KOPT-K1 (cell line): ENCODE measurements around the gene PAIP2.
"Not testable (repeated sequence)": the region's sequence is repeated elsewhere in the genome, so short reads cannot be mapped to it uniquely, and the experiment has no call there.

Experiments
- H3K27ac ChIP-seq: fragments of 200-600 bp; sonication (generic); 2 replicates; pipeline ENCODE4 v1.5.1; 2016; ENCODE audit warnings: antibody characterized with exemption, mild to moderate bottlenecking, low read depth, low read length; ENCODE audit not compliant: poor library complexity, severe bottlenecking
- H3K36me3 ChIP-seq: fragments of 200-600 bp; sonication (generic); 2 replicates; pipeline ENCODE4 v1.5.1; 2017; ENCODE audit warnings: antibody characterized with exemption, mild to moderate bottlenecking, low read length, moderate library complexity; ENCODE audit not compliant: insufficient read depth
- H3K9me3 ChIP-seq: fragments of 200-600 bp; sonication (generic); 2 replicates; pipeline ENCODE4 v1.5.1; 2017; ENCODE audit warnings: antibody characterized with exemption, low read length, mild to moderate bottlenecking; ENCODE audit not compliant: insufficient read depth, poor library complexity, severe bottlenecking

The PAIP2 gene

DNA sequence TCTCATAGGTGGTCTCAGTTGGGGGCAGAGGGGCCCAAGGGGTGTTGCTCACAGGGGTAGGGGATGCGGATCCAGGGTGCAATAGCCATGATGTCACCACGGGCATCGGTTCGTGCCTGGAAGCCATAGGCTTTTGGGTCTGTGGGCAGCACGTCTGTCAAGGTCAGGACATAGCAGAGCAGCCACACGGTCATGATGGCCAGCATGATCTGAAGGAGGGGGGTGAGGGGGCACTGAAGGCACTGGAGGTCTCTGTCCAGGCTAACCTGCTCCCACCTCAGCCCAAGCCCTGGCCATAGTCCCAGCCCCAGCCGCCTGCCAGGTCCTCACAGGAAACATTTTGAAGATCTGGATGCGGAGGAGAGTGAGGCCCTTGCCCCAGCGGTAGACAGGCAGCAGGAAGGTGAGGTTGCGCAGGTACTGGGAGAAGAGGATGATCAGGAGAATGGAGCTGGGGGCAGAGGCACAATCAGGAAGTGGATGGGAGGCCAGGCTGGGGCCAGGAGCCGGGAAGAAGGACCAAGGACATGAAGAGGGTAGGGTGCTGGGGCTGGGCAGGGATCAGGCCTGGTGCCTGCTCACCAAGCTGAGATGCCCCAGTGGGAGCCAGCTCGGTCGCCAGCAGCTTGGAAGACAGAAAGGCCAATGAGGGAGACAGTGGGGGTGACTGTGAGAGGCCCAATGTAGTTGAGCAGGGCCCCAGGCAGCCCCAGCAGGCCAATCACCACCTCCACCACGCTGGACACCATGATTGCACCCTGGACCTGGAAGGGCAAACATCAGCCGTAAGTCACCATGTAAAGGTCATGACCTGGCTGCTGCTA lies 38.2 kb downstream of the PAIP2 start:
- H3K9me3 ChIP-seq, result no peaks in the 10 kb centered on the region
- no peak overlapping the region for H3K27ac ChIP-seq
- H3K36me3 ChIP-seq, result peaks cover 18% of the 10 kb centered on the region; the same call in 1 of the 2 replicates

DNA sequence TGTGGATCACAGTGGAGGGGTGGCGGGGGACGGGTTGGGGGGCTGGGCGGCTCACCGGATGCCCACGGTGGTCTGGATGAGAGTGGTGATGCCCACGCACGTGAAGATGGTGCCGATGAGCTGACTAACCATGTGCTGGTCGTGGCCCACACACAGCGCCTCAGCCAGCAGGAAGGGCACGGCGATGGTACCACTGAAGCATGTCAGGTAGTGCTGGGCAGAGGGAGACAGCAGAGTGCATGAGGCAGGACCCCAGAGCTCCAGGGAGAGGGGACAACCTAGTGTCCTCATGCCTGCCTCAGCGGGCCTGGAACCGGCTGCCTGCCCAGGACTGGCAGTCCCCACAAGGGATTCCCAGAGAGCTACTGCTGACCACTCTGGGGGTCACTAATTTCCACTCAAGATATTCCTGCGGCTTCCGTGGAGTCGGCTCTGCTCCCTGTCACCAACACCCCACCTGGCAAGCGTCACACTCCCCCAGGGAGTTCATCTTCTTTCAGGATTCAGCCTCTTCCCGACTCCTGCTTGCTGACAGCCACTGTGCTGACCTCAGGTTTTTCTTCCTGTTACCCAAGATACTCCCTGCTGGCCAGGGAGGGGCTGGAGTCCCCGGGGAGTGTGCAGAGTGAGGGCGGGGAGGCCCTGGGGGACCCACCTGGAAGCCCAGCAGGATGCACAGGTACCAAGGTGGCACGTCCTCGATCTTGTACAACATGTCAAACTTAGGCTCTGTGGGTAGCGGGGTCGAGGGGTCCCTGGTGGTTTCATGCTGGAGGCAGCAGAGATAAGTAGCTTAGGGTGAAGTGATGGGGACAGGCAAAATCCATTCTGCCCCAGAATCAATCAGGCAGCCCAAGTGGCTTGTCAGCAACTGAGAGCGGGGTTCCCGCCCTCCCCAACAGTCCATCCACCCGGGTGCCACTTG lies 40.4 kb downstream of the PAIP2 start:
- Histone ChIP-seq H3K36me3 (peaks cover 23% of the 10 kb centered on the region), H3K9me3 (no peaks in the 10 kb centered on the region), H3K27ac (peak overlapping the region; percentile 13)

DNA sequence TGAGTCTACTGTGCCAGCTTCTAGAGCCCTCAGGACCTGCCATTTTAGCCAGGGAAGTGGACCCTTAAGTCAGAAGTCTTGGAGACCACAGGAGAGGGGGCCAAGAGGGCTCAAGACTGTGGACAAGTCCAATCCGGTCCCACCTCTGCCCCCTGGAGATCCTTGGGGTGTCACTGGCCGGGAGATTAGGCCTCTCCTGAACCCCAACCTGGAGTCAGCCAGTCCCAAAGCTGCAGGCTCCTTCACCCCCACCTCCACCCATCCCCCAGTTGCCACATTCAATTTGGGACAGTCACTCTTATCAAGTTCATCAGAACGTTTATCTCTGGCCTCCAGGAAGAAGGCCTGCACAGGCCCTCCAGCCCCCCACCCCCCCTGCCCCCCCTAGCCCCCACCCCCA lies 41.2 kb downstream of the PAIP2 start:
- H3K27ac ChIP-seq, result peak overlapping the region; percentile 13
- peaks cover 24% of the 10 kb centered on the region for H3K36me3 ChIP-seq
- H3K9me3 ChIP-seq, result no peaks in the 10 kb centered on the region

DNA sequence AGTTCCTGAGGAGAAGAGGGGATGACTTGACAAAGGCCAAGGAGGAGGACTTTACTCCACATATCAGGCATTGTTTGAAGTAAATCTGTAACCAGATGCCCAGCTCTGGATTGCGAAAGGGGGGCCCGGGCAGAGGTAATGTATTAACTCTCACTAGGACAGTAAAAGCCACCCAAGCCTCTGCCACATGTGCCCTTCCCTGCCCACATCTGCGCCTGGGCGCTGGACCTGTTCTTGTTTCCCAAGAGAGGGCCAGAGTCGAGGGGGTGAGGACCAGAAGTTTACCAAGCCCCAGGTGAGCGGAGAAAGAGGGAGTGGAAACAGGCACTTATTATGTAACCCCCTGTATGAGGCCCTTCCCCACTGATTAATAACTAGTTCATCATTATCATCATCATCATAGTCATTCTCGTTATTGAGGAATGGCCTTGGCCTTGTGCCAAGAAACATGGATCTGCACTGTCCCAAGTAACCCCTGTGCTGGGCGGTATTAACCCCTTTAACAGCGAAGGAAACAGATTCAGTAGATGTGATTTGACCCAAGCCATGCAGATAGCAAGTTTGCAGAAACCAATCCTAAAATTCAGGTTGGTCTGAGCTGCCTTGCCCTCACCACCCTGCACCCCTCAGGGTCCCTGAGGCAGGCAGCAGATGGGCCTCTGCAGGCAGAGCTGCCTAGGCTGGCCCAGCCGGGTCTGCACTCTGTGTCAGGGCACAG lies 41.8 kb downstream of the PAIP2 start, which contains the start of gene SLC23A1:
Gene SLC23A1, minus strand, starts transcription at position 23 of the 718 bp plus-strand sequence. CDS start 44 bp downstream, outside the sequence.
- Histone ChIP-seq H3K27ac (peak within 1 kb of the TSS; percentile 100), H3K9me3 (no peaks in the 10 kb centered on the region), H3K36me3 (peaks cover 26% of the 10 kb centered on the region)

DNA sequence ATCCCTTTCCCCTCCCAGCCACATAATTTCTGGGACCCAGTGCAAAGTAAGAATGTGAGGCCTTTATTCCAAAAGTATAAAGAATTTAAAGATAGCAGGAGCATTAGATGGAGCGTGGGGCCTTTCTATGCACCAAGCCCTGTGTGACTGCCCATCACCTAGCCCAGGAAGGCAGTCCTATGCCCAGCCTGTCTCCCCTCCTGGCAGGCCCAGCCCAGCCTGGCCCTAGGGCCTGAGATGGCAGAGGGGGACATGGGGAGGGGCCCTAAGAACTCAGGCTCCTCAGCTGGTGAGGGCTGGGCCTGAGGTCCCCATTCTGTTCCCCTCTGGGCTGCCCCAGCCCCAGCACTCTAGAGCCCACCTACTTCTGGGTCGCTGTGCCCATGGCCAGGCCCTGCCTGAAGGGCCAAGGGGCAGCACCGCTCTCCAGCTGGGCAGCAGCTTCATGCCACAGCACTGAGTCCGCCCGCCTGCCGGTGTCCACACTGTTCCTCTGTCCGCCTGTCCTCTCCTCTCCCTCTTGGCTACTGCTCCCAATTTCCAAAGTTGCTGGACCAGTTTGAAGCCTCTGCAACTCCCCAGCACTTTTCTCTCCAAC lies 42.4 kb downstream of the PAIP2 start:
- Histone ChIP-seq H3K27ac (peak overlapping the region; percentile 100), H3K9me3 (no peaks in the 10 kb centered on the region), H3K36me3 (peaks cover 27% of the 10 kb centered on the region)

DNA sequence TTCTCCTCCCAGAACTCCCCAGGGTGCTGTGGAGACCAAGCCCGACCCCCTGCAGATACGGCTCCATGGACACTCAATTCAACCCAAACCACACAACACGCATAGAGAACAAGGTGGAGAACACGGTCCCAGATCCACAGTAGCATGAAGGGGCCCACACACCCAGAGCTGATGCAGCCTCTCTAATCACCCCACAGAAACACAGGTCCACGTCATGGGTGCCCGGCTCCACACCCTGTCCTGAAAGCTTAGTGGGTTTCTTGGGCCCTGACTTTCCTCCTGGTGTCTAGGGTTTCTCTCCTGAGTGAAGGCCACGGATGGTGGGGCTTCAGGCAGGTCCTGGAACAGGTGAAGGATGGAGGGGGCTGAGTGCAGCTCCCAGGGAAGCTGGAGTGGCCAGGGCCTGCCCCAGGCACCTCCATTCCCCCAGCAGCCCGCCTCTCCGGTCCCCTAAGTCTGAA lies 43.0 kb downstream of the PAIP2 start:
- Histone ChIP-seq H3K36me3 (peaks cover 31% of the 10 kb centered on the region), H3K27ac (peak overlapping the region; percentile 100), H3K9me3 (no peaks in the 10 kb centered on the region)

DNA sequence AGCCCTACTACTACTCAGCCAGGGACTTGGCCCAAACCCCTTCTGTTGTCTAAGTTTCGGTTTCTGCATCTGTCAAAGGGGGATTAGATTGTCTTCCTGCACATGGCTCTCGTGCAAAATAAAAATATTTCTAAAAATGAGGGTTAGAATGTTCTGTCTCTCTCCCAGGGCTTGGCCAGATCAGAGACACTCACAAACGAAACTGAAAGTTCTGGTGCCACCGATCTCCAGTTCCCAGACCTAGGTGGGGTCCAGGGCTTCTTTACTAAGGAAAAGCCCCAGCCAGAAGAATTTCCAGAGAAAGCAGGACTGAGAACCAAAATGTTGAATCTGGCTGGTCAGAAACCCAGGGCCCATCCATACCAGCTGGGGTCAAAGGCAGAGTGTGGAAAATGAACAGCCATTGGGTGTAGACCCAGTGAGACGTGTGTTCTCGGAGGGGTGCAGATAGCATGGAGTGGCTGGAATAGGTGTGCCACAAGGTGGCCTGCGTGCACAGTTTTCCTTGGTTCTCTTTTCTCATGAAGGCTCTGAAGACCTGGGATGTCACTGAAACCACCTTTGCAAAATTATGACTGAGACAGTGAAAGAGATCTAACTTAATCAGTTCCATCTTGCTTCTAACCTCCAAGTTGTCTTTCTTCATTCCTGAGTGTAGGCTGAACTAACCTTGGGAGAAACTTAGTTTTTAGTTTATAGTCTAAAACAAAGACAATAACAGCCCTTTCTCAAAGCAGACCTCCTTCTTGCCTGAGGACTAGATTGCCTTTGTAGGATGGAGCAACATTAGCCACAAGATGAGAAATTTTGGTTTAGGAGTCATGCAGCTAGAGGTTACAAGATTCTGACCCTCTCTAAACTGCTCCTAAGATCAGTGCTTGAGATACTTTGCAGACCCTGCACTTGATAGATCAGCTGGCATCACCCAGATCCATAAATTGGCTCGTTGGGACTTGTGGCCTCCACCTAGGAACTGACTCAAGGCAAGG lies 43.7 kb downstream of the PAIP2 start:
- Histone ChIP-seq H3K36me3 (peaks cover 31% of the 10 kb centered on the region), H3K27ac (peak overlapping the region; percentile 100), H3K9me3 (no peaks in the 10 kb centered on the region)

DNA sequence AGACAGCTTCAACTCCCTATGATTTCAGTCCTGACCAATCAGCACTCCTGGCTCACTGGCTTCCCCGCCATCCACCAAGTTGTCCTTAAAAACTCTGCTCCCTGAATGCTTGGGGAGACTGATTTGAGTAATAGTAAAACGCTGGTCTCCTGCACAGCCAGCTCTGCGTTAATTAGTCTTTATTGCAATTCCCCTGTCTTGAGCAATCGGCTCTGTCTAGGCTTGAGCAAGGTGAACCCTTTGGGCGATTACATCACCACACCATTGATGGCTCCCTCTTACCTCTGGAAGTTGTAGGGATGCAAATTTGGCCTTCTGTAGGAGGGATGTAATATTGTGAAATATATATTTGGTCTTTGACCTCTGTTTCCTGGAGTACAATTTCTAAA lies 44.4 kb downstream of the PAIP2 start:
- H3K27ac ChIP-seq, result peak overlapping the region; percentile 100
- H3K36me3 ChIP-seq, result peaks cover 31% of the 10 kb centered on the region
- H3K9me3 ChIP-seq, result no peaks in the 10 kb centered on the region

DNA sequence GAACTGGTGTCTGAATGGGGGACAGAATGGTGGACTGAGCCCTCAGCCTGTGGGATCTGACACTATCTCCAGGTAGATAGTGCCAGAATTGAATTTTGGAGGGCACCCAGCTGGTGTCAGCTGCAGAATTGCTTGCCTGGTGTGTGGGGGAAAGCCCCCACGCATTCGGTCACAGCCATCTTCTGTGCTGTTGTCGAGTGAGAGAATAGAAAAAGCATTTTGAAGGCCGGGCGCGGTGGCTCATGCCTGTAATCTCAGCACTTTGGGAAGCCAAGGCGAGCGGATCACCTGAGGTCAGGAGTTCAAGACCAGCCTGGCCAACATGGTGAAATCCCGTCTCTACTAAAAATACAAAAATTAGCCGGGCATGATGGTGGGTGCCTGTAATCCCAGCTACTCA lies 45.3 kb downstream of the PAIP2 start:
- Histone ChIP-seq H3K27ac (peak overlapping the region; percentile 100), H3K36me3 (peaks cover 31% of the 10 kb centered on the region)
- not testable (repeated sequence) for H3K9me3 ChIP-seq

DNA sequence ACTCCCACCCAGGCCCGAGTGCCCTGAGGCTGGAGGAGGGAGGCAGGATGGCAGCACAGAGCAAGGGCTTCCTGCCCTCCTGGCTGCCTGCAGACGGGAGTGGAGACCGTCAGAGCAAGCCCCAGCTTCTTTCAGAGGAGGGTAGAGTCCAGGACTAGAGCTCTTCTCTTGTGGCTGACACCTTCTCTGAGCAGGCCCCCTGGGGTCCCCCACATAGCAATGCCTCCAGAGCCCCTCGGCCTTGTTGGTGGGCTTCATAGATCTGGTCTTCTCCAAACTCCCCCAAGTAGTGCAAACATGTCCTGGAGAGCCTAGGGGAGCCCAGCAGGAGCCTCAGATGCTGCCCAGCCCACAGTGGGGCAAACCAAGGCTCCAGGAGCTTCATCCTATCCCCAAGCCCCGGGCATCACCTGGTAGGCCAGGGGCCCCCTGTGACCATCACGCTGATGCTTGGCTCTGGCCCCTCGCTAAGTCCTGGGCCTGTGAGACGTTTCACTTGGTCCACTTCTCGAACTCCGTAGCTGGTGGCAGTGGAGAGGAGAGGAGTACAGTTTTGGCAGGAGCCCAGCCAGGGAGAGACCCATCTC lies 46.0 kb downstream of the PAIP2 start:
- no peaks in the 10 kb centered on the region for H3K9me3 ChIP-seq
- H3K27ac ChIP-seq, result peak overlapping the region; percentile 100
- H3K36me3 ChIP-seq, result peaks cover 31% of the 10 kb centered on the region

DNA sequence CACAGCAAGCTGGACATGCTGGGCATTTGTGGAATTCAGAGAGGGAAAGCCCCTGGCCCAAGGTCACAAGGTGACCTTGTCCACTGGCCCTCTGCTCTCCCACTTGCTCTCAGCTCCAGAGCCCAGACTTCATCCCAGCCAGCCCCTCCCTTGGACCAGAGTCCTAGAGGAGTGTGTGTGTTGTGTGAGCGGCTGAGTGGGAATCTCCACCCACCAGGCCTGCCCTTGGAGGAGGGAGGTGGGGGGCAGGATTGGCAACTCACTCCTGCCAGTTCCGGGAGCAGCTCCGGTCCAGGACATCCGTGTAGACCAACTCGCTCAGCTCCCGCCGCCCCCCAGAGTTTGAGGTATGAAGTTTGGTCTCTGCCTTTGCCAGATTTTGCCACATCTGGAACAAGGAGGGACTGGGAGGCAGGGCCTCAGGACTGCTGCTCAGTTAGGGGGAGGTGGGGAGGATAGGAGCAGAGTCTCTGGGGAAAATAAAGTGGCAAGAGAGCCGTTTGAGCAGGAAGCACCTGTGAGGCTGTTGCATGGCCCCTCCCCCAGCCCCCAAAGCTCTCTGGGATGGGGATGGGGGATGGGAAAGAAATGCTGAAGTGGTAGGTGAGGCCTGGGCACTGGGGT lies 46.7 kb downstream of the PAIP2 start:
- Histone ChIP-seq H3K9me3 (no peaks in the 10 kb centered on the region), H3K36me3 (peaks cover 31% of the 10 kb centered on the region), H3K27ac (peak overlapping the region; percentile 100)

DNA sequence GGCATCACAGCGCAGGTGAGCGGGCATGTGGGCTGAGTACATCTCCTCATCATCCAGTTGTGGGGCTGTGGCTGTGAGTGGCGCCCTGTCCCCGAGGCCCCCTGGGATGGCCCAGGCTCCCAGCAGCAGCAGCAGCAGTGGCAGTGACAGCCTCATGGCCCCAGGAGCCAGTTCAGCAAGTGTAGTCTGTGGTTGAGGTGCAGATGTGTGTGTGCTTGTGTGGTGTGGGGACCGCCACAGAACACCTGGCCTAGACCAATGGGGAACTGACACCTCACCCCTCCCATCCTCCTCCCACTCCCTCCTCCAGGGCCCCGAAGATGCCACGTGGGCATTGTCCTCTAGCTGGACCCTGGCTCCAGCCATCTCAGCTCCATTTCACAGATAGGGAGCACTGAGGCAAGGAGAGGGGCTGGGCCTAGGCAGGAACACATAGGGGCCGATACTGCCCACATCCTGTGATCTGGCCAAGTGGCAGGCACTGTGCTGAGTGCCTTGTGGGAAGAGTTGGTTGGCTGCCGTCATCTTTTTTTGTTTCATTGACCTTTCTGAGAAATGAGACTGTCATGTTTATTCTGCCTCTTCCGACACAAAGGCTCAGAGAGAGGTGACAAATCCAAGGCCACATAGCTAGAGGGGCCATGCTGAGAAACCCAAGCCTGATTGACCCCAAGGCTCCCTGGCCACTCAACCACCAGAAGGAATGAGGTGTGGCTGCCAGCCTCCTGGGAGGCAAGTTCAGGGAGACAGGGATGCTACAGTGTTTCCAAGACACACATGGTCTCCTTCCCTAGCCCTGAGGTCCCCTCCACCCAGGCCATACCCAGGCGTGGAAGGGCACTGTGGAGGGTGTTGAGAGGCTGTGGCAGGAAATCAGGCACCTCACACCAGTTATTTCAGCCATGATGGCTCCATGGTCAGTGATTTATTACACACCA lies 48.3 kb downstream of the PAIP2 start, which contains the start of gene MZB1:
Gene MZB1, minus strand, starts transcription at position 213 of the 938 bp plus-strand sequence. Its CDS starts 57 bp downstream, at position 156.
- peak within 1 kb of the TSS; percentile 100 for H3K27ac ChIP-seq
- no peaks in the 10 kb centered on the region for H3K9me3 ChIP-seq
- H3K36me3 ChIP-seq, result peaks cover 31% of the 10 kb centered on the region
